GM23338 (cell line): Measurements from ENCODE around the gene NCK2. TPM values are rescaled to one million over a fixed set of nuclear protein-coding genes. Genes with fewer than 3 reads are reported as not detected.

Experiments used
- ATAC-seq: fragments of 200-7000 bp; cut with Tn5 transposase; 3 replicates; pipeline ENCODE4 v1.9.1; 2020
- DNase-seq: peaks from one replicate; pipeline ENCODE4 v3.0.0-alpha.2; 2015; ENCODE audit warnings: low spot score
- H2AFZ ChIP-seq: fragments of 200-600 bp; sonication (generic); 2 replicates; pipeline ENCODE4 v1.8.0; 2016; ENCODE audit warnings: antibody characterized with exemption, mild to moderate bottlenecking, moderate library complexity
- H3F3A ChIP-seq: fragments of 200-600 bp; sonication (generic); replicated peaks from 2 replicates; pipeline ENCODE4 v1.8.0; 2017; ENCODE audit warnings: antibody characterized with exemption, mixed run types, low read depth
- H3K27ac ChIP-seq: fragments of 200-600 bp; sonication (generic); 2 replicates; pipeline ENCODE4 v1.6.1; 2016; ENCODE audit warnings: low read depth
- H3K27me3 ChIP-seq: fragments of 200-600 bp; sonication (generic); 2 replicates; pipeline ENCODE4 v1.8.0; 2016; ENCODE audit warnings: mild to moderate bottlenecking, mixed run types, moderate library complexity; ENCODE audit not compliant: insufficient read depth
- H3K36me3 ChIP-seq: fragments of 200-600 bp; sonication (generic); 2 replicates; pipeline ENCODE4 v1.8.0; 2016; ENCODE audit warnings: mild to moderate bottlenecking; ENCODE audit not compliant: insufficient read depth
- H3K4me1 ChIP-seq: fragments of 200-600 bp; sonication (generic); 2 replicates; pipeline ENCODE4 v1.8.0; 2016; ENCODE audit warnings: mild to moderate bottlenecking, moderate library complexity; ENCODE audit not compliant: insufficient read depth
- H3K4me2 ChIP-seq: fragments of 200-600 bp; sonication (generic); 2 replicates; pipeline ENCODE4 v1.7.1; 2017; ENCODE audit warnings: mixed run types
- H3K4me3 ChIP-seq: fragments of 200-600 bp; sonication (generic); 2 replicates; pipeline ENCODE4 v1.6.1; 2016; ENCODE audit warnings: mixed run types
- H3K79me2 ChIP-seq: fragments of 200-600 bp; sonication (generic); replicated peaks from 2 replicates; pipeline ENCODE4 v1.8.0; 2017; ENCODE audit warnings: mild to moderate bottlenecking; ENCODE audit not compliant: insufficient read depth
- H3K9me2 ChIP-seq: fragments of 200-600 bp; sonication (generic); 2 replicates; pipeline ENCODE4 v1.8.0; 2017; ENCODE audit not compliant: insufficient read depth
- H4K20me1 ChIP-seq: fragments of 200-600 bp; sonication (generic); replicated peaks from 2 replicates; pipeline ENCODE4 v1.8.0; 2017; ENCODE audit warnings: mild to moderate bottlenecking; ENCODE audit not compliant: insufficient read depth
- H3K27ac Mint-ChIP-seq: 2 replicates; pipeline ENCODE4 v1.8.0; 2020; ENCODE audit warnings: inconsistent platforms, mild to moderate bottlenecking, moderate library complexity, mixed read lengths
- H3K27me3 Mint-ChIP-seq: 3 replicates; pipeline ENCODE4 v1.8.0; 2022; ENCODE audit warnings: low read depth, mild to moderate bottlenecking, moderate library complexity, mixed read lengths, inconsistent platforms; ENCODE audit not compliant: insufficient read depth, poor library complexity
- H3K36me3 Mint-ChIP-seq: 3 replicates; pipeline ENCODE4 v1.8.0; 2021; ENCODE audit warnings: low read depth, mild to moderate bottlenecking, inconsistent platforms, moderate library complexity, mixed read lengths
- H3K4me1 Mint-ChIP-seq: 3 replicates; pipeline ENCODE4 v1.8.0; 2020; ENCODE audit warnings: mild to moderate bottlenecking, inconsistent platforms, mixed read lengths
- H3K4me3 Mint-ChIP-seq: 3 replicates; pipeline ENCODE4 v1.8.0; 2021; ENCODE audit warnings: moderate library complexity, mild to moderate bottlenecking, inconsistent platforms, mixed read lengths
- H3K9me3 Mint-ChIP-seq: 3 replicates; pipeline ENCODE4 v1.8.0; 2020; ENCODE audit warnings: moderate library complexity, mild to moderate bottlenecking, inconsistent platforms, mixed read lengths
- EZH2 ChIP-seq: fragments of 200-600 bp; sonication (generic); IDR thresholded peaks from one replicate; pipeline ENCODE4 v1.8.0; 2017; ENCODE audit warnings: antibody characterized with exemption, mild to moderate bottlenecking, low read depth; ENCODE audit not compliant: unreplicated experiment
- EZH2phosphoT487 ChIP-seq: fragments of 200-600 bp; sonication (generic); IDR thresholded peaks from one replicate; pipeline ENCODE4 v1.8.1; 2018; ENCODE audit warnings: antibody characterized with exemption; ENCODE audit not compliant: unreplicated experiment
- JUNB ChIP-seq: IDR thresholded peaks from one replicate; pipeline ENCODE4 v1.6.1; 2016; ENCODE audit warnings: antibody characterized with exemption; ENCODE audit not compliant: unreplicated experiment
- NANOG ChIP-seq: IDR thresholded peaks from 2 replicates; pipeline ENCODE4 v1.6.1; 2016; ENCODE audit warnings: antibody characterized with exemption, borderline replicate concordance
- STAT1 ChIP-seq: IDR thresholded peaks from one replicate; pipeline ENCODE4 v1.6.1; 2016; ENCODE audit warnings: antibody characterized with exemption; ENCODE audit not compliant: unreplicated experiment
- ZNF114 ChIP-seq: fragments of 250-450 bp; sonication (Bioruptor Pico); IDR thresholded peaks from 2 replicates; pipeline ENCODE4 v1.5.0; 2020; ENCODE audit warnings: mild to moderate bottlenecking, moderate library complexity
- ZNF331 ChIP-seq: fragments of 250-450 bp; sonication (Bioruptor Pico); IDR thresholded peaks from 2 replicates; pipeline ENCODE4 v1.5.0; 2020; ENCODE audit warnings: low read depth, mild to moderate bottlenecking, moderate library complexity
- polyA plus RNA-seq: library from polyadenylated mRNA; unstranded; fragments of >200 nt; fragmentation: Nextera tagmentation; extraction: Ambion mirVana; gene quantifications from 2 replicates; pipeline ENCODE4 v1.2.1, GENCODE V29; 2016
- total RNA-seq: library from RNA; depleted of rRNA; stranded (reverse); fragments of >200 nt; shearing (Covaris generic); gene quantifications from 2 replicates; pipeline ENCODE4 v1.2.3, GENCODE V29; 2014
- TF ChIP-seq, protein P1 (sequence below): IDR thresholded peaks from one replicate; pipeline ENCODE4 v1.6.1; 2018; ENCODE audit warnings: antibody characterized with exemption; ENCODE audit not compliant: unreplicated experiment
- TF ChIP-seq, protein P2 (sequence below): fragments of 250-450 bp; sonication (Bioruptor Pico); IDR thresholded peaks from 2 replicates; pipeline ENCODE4 v1.5.0; 2020; ENCODE audit warnings: mild to moderate bottlenecking, moderate library complexity
- TF ChIP-seq, protein P3 (sequence below), 2 experiments: fragments of 200-600 bp in 1 of 2; sonication (generic) in 1 of 2; conservative IDR thresholded peaks; 2 replicates each; pipeline versions ENCODE4 v1.5.1 to v1.6.1; 2016 to 2017; ENCODE audit warnings: antibody characterized with exemption in 2 of 2, low read depth in 2 of 2, mild to moderate bottlenecking in 2 of 2, moderate library complexity in 1 of 2

NCK2 gene
- total and polyA plus RNA-seq, 2 experiments from 2014 or later, result 26.9 to 59.9 TPM

DNA sequence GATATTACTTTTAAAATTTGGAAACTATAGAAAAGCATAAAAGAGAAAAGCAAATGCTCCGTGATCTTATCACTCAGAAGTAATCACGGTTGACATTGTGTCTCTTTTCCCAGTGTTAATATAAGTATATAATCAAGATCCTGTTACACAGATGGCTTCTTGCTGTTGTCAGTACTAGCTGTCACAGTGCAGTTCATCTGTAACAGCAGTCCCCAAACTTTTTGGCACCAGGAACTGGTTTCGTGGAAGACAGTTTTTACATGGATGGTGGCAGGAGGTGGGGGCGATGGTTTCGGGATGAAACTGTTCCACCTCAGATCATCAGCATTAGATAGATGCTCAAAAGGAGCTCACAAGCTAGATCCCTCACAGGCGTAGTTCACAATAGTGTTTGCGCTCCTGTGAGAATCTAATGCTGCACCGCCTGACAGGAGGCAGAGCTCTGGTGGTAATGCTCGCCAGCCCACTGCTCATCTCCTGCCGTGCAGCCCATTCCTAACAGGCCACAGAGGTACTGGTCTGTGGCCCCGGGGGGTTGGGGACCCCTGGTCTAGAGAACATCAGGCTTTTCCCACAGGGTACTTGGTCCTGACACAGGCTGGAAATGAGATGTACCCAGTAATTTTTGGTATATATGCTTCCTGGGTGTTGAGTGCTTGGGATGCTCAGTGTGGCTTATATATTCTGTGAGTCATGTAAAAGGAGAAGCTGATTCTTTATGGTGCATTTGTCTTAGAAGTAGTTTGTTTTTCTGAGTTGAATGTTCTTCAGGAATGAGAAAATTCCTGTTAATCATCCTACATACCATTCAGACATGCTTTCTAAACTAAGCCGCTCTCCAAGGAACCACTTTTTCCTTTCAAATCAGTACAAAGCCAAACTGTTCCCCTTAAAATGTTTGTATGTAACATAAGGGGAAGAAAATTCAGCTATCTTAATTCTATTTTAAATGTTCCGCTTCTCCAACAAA, 121.8 kb downstream of the NCK2 start (continued):
- TF ChIP-seq, protein P1, sequence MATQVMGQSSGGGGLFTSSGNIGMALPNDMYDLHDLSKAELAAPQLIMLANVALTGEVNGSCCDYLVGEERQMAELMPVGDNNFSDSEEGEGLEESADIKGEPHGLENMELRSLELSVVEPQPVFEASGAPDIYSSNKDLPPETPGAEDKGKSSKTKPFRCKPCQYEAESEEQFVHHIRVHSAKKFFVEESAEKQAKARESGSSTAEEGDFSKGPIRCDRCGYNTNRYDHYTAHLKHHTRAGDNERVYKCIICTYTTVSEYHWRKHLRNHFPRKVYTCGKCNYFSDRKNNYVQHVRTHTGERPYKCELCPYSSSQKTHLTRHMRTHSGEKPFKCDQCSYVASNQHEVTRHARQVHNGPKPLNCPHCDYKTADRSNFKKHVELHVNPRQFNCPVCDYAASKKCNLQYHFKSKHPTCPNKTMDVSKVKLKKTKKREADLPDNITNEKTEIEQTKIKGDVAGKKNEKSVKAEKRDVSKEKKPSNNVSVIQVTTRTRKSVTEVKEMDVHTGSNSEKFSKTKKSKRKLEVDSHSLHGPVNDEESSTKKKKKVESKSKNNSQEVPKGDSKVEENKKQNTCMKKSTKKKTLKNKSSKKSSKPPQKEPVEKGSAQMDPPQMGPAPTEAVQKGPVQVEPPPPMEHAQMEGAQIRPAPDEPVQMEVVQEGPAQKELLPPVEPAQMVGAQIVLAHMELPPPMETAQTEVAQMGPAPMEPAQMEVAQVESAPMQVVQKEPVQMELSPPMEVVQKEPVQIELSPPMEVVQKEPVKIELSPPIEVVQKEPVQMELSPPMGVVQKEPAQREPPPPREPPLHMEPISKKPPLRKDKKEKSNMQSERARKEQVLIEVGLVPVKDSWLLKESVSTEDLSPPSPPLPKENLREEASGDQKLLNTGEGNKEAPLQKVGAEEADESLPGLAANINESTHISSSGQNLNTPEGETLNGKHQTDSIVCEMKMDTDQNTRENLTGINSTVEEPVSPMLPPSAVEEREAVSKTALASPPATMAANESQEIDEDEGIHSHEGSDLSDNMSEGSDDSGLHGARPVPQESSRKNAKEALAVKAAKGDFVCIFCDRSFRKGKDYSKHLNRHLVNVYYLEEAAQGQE, result no peak
- TF ChIP-seq EZH2, result no peak
- TF ChIP-seq STAT1, result no peak
- no peak for TF ChIP-seq EZH2phosphoT487
- no peak for TF ChIP-seq ZNF114 (CRISPR knock-in tag)

DNA sequence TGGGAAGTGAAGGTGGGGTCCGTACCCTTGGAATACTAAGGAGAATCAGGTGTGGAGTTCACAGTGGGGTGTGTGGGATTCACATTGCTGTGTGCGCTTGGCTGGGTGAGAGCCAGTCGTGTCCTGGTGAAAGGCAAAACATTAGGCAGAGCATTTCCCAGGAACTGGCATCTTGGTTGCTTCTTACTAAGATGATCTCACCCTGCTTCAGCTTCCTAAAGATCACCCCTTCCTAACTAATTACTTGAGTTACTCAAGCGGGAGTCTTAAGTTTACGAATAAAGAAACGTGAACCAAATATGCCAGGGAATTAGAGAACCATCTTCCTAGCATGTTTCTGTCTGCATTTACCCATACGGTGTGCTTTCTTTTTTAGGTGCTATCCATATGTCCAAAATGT, 122.9 kb downstream of the NCK2 start:
- Mint-ChIP-seq H3K4me3 (no peak overlapping the region), H3K27me3 (no peaks in the 10 kb centered on the region), H3K9me3 (no peaks in the 10 kb centered on the region), H3K4me1 (peaks cover 45% of the 10 kb centered on the region), H3K36me3 (no peaks in the 10 kb centered on the region), H3K27ac (no peak overlapping the region)
- Histone ChIP-seq H3K4me2 (no peak overlapping the region), H3K4me3 (no peak overlapping the region), H3K36me3 (no peaks in the 10 kb centered on the region), H3K4me1 (no peaks in the 10 kb centered on the region), H3K27ac (no peak overlapping the region), H3K27me3 (no peaks in the 10 kb centered on the region), H3K9me2 (no peaks in the 10 kb centered on the region), H2AFZ (no peak overlapping the region), H3K79me2 (peaks cover 58% of the 10 kb centered on the region), H4K20me1 (peaks cover 5% of the 10 kb centered on the region), H3F3A (no peaks in the 10 kb centered on the region)
- ATAC-seq (no peak), DNase-seq (no peak)
- TF ChIP-seq, protein P2, sequence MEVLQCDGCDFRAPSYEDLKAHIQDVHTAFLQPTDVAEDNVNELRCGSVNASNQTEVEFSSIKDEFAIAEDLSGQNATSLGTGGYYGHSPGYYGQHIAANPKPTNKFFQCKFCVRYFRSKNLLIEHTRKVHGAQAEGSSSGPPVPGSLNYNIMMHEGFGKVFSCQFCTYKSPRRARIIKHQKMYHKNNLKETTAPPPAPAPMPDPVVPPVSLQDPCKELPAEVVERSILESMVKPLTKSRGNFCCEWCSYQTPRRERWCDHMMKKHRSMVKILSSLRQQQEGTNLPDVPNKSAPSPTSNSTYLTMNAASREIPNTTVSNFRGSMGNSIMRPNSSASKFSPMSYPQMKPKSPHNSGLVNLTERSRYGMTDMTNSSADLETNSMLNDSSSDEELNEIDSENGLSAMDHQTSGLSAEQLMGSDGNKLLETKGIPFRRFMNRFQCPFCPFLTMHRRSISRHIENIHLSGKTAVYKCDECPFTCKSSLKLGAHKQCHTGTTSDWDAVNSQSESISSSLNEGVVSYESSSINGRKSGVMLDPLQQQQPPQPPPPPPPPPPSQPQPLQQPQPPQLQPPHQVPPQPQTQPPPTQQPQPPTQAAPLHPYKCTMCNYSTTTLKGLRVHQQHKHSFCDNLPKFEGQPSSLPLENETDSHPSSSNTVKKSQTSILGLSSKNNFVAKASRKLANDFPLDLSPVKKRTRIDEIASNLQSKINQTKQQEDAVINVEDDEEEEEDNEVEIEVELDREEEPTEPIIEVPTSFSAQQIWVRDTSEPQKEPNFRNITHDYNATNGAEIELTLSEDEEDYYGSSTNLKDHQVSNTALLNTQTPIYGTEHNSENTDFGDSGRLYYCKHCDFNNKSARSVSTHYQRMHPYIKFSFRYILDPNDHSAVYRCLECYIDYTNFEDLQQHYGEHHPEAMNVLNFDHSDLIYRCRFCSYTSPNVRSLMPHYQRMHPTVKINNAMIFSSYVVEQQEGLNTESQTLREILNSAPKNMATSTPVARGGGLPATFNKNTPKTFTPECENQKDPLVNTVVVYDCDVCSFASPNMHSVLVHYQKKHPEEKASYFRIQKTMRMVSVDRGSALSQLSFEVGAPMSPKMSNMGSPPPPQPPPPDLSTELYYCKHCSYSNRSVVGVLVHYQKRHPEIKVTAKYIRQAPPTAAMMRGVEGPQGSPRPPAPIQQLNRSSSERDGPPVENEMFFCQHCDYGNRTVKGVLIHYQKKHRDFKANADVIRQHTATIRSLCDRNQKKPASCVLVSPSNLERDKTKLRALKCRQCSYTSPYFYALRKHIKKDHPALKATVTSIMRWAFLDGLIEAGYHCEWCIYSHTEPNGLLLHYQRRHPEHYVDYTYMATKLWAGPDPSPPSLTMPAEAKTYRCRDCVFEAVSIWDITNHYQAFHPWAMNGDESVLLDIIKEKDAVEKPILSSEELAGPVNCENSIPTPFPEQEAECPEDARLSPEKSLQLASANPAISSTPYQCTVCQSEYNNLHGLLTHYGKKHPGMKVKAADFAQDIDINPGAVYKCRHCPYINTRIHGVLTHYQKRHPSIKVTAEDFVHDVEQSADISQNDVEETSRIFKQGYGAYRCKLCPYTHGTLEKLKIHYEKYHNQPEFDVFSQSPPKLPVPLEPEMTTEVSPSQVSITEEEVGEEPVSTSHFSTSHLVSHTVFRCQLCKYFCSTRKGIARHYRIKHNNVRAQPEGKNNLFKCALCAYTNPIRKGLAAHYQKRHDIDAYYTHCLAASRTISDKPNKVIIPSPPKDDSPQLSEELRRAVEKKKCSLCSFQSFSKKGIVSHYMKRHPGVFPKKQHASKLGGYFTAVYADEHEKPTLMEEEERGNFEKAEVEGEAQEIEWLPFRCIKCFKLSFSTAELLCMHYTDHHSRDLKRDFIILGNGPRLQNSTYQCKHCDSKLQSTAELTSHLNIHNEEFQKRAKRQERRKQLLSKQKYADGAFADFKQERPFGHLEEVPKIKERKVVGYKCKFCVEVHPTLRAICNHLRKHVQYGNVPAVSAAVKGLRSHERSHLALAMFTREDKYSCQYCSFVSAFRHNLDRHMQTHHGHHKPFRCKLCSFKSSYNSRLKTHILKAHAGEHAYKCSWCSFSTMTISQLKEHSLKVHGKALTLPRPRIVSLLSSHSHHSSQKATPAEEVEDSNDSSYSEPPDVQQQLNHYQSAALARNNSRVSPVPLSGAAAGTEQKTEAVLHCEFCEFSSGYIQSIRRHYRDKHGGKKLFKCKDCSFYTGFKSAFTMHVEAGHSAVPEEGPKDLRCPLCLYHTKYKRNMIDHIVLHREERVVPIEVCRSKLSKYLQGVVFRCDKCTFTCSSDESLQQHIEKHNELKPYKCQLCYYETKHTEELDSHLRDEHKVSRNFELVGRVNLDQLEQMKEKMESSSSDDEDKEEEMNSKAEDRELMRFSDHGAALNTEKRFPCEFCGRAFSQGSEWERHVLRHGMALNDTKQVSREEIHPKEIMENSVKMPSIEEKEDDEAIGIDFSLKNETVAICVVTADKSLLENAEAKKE (CRISPR knock-in tag), result no peak
- TF ChIP-seq ZNF331 (CRISPR knock-in tag) (no peak), NANOG (no peak), JUNB (no peak)
- TF ChIP-seq, protein P3, sequence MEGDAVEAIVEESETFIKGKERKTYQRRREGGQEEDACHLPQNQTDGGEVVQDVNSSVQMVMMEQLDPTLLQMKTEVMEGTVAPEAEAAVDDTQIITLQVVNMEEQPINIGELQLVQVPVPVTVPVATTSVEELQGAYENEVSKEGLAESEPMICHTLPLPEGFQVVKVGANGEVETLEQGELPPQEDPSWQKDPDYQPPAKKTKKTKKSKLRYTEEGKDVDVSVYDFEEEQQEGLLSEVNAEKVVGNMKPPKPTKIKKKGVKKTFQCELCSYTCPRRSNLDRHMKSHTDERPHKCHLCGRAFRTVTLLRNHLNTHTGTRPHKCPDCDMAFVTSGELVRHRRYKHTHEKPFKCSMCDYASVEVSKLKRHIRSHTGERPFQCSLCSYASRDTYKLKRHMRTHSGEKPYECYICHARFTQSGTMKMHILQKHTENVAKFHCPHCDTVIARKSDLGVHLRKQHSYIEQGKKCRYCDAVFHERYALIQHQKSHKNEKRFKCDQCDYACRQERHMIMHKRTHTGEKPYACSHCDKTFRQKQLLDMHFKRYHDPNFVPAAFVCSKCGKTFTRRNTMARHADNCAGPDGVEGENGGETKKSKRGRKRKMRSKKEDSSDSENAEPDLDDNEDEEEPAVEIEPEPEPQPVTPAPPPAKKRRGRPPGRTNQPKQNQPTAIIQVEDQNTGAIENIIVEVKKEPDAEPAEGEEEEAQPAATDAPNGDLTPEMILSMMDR (conservative IDR thresholded peaks at IDR 0.05; ENCODE audit: low read depth in 2 of 2), result no peak
